Neural progenitor cell (in vitro differentiated cells): Measurements from ENCODE around the gene PARVA. TPM values are rescaled to one million over a fixed set of nuclear protein-coding genes. Genes with fewer than 3 reads are reported as not detected.

Source experiments
- DNase-seq: peaks from one replicate; pipeline ENCODE4 v3.0.0-alpha.2; 2016; ENCODE audit warnings: low spot score
- H2AFZ ChIP-seq: fragments of 200-600 bp; sonication (generic); replicated peaks from 2 replicates; pipeline ENCODE4 v1.6.1; 2016; ENCODE audit warnings: antibody characterized with exemption
- H3F3A ChIP-seq: fragments of 200-600 bp; sonication (generic); 2 replicates; pipeline ENCODE4 v1.6.1; 2016; ENCODE audit warnings: antibody characterized with exemption, low read depth
- H3K27ac ChIP-seq: fragments of 200-600 bp; sonication (generic); 2 replicates; pipeline ENCODE4 v1.5.1; 2016; ENCODE audit warnings: mild to moderate bottlenecking
- H3K27me3 ChIP-seq: fragments of 200-600 bp; sonication (generic); 2 replicates; pipeline ENCODE4 v1.6.1; 2016; ENCODE audit warnings: mild to moderate bottlenecking, moderate library complexity
- H3K36me3 ChIP-seq: fragments of 200-600 bp; sonication (generic); 2 replicates; pipeline ENCODE4 v1.5.1; 2016
- H3K4me1 ChIP-seq: fragments of 200-600 bp; sonication (generic); 2 replicates; pipeline ENCODE4 v1.6.1; 2016; ENCODE audit warnings: mixed run types
- H3K4me2 ChIP-seq: fragments of 200-600 bp; sonication (generic); 2 replicates; pipeline ENCODE4 v1.6.1; 2016
- H3K4me3 ChIP-seq: fragments of 200-600 bp; sonication (generic); 2 replicates; pipeline ENCODE4 v1.5.1; 2016
- H3K79me2 ChIP-seq: fragments of 200-600 bp; sonication (generic); 2 replicates; pipeline ENCODE4 v1.6.1; 2016; ENCODE audit warnings: low read depth
- H3K9ac ChIP-seq: fragments of 200-600 bp; sonication (generic); 2 replicates; pipeline ENCODE4 v1.6.1; 2016
- H3K9me3 ChIP-seq: fragments of 200-600 bp; sonication (generic); 2 replicates; pipeline ENCODE4 v1.5.1; 2016; ENCODE audit warnings: low read depth
- H4K20me1 ChIP-seq: fragments of 200-600 bp; sonication (generic); 2 replicates; pipeline ENCODE4 v1.6.1; 2016; ENCODE audit warnings: low read depth
- H3K27ac Mint-ChIP-seq: 3 replicates; pipeline ENCODE4 v1.8.0; 2021; ENCODE audit warnings: mixed read lengths
- H3K27me3 Mint-ChIP-seq: 2 replicates; pipeline ENCODE4 v1.8.0; 2022; ENCODE audit warnings: low read depth, mild to moderate bottlenecking, inconsistent platforms, moderate library complexity, mixed read lengths; ENCODE audit not compliant: insufficient read depth
- H3K36me3 Mint-ChIP-seq: 3 replicates; pipeline ENCODE4 v1.8.0; 2021; ENCODE audit warnings: mixed read lengths
- H3K4me1 Mint-ChIP-seq: 3 replicates; pipeline ENCODE4 v1.8.0; 2021; ENCODE audit warnings: mixed read lengths
- H3K4me3 Mint-ChIP-seq: 3 replicates; pipeline ENCODE4 v1.8.0; 2021; ENCODE audit warnings: mild to moderate bottlenecking, moderate library complexity, mixed read lengths
- H3K9me3 Mint-ChIP-seq: 3 replicates; pipeline ENCODE4 v1.8.0; 2020; ENCODE audit warnings: mixed read lengths
- EZH2 ChIP-seq: fragments of 200-600 bp; sonication (generic); IDR thresholded peaks from 2 replicates; pipeline ENCODE4 v1.6.1; 2017; ENCODE audit warnings: antibody characterized with exemption, mild to moderate bottlenecking, moderate library complexity
- EZH2phosphoT487 ChIP-seq: fragments of 200-600 bp; sonication (generic); IDR thresholded peaks from 2 replicates; pipeline ENCODE4 v1.6.1; 2017; ENCODE audit warnings: antibody characterized with exemption
- total RNA-seq: library from RNA; depleted of rRNA; stranded (reverse); fragments of >200 nt; gene quantifications from 2 replicates; pipeline ENCODE4 v1.2.3, GENCODE V29; 2015; ENCODE audit warnings: low replicate concordance
- TF ChIP-seq, protein P1 (sequence below): fragments of 200-600 bp; sonication (generic); IDR thresholded peaks from 2 replicates; pipeline ENCODE4 v1.5.1; 2017; ENCODE audit warnings: antibody characterized with exemption, mild to moderate bottlenecking

Gene PARVA
- total RNA-seq, 1 donor from 2014 or later = 15.3 TPM

DNA sequence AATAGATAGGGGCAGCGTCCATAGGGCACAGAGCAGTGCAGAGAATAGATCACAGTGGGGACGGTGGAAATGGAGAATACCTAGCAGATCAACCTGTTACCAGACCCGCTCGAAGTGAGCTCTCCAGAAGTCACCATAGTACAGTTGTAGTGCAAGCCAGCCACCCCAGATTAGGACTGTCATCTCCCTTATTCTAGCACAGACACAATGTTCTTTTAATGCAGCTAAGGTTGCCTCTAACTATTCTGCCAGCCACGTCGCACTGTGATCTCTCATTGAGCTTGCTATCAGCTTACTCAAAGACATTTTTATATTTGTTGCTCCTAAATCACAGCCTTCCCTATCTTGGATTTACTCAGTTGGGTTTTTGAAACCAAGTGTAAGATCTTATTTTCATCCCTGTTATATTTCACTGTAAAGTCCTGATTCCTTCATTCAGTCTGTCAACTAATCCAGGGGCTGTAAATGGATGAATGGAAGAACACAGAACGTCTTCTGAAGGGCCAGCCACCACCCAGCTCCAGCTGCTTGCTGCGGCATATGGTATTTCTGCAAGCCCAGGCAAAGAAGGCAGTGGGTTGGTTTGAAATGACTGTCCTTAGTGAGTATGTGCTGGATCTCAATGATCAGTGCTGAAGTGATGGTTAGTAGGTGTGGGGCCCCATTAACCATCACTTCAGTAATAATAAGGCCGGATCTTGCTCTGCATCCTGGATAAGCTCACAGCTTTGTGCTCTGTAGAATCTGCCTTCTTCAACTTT is 3.4 kb downstream of the PARVA start:
- H3F3A ChIP-seq = peaks cover 22% of the 10 kb centered on the region
- no peak overlapping the region for H3K4me3 Mint-ChIP-seq
- H4K20me1 ChIP-seq = no peaks in the 10 kb centered on the region
- TF ChIP-seq EZH2 (no peak), EZH2phosphoT487 (no peak)
- TF ChIP-seq, protein P1, sequence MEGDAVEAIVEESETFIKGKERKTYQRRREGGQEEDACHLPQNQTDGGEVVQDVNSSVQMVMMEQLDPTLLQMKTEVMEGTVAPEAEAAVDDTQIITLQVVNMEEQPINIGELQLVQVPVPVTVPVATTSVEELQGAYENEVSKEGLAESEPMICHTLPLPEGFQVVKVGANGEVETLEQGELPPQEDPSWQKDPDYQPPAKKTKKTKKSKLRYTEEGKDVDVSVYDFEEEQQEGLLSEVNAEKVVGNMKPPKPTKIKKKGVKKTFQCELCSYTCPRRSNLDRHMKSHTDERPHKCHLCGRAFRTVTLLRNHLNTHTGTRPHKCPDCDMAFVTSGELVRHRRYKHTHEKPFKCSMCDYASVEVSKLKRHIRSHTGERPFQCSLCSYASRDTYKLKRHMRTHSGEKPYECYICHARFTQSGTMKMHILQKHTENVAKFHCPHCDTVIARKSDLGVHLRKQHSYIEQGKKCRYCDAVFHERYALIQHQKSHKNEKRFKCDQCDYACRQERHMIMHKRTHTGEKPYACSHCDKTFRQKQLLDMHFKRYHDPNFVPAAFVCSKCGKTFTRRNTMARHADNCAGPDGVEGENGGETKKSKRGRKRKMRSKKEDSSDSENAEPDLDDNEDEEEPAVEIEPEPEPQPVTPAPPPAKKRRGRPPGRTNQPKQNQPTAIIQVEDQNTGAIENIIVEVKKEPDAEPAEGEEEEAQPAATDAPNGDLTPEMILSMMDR = no peak
- H3K36me3 Mint-ChIP-seq = peaks cover 2% of the 10 kb centered on the region
- H3K27ac ChIP-seq = no peak overlapping the region
- H3K27ac Mint-ChIP-seq = no peak overlapping the region
- H3K4me1 ChIP-seq = peaks cover 13% of the 10 kb centered on the region
- H3K36me3 ChIP-seq = no peaks in the 10 kb centered on the region
- H3K27me3 ChIP-seq = peaks cover 14% of the 10 kb centered on the region
- H3K4me1 Mint-ChIP-seq = peaks cover 13% of the 10 kb centered on the region
- H3K4me2 ChIP-seq = no peak overlapping the region
- H3K79me2 ChIP-seq = peaks cover 11% of the 10 kb centered on the region
- no peak overlapping the region for H3K4me3 ChIP-seq
- peaks cover 2% of the 10 kb centered on the region for H3K27me3 Mint-ChIP-seq
- H3K9me3 Mint-ChIP-seq = no peaks in the 10 kb centered on the region
- H3K9me3 ChIP-seq = no peaks in the 10 kb centered on the region
- H2AFZ ChIP-seq = no peak overlapping the region
- DNase-seq = no peak
- H3K9ac ChIP-seq = no peak overlapping the region

DNA sequence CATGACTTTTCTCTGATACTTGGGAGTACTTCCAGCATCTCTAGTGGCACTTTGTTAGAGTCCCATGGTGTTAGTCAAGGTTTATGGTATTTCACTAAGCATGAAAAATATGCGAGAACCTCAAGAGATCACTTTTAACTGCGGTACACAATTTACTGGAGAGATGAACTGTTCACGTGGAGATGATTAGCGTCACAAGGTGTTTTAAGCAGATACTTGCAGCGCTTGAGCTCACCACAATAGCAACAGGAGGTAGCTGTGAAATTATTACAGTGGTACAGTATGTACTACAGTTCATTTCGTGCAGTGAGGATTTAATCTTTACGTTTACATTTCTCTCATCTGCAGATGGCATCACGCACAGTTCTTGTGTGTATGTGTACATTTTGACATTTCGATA is 4.5 kb downstream of the PARVA start:
- Mint-ChIP-seq H3K27ac (no peak overlapping the region), H3K9me3 (no peaks in the 10 kb centered on the region), H3K27me3 (peaks cover under 1% of the 10 kb centered on the region), H3K4me3 (no peak overlapping the region), H3K4me1 (peaks cover 7% of the 10 kb centered on the region), H3K36me3 (peaks cover 2% of the 10 kb centered on the region)
- Histone ChIP-seq H3K27me3 (peaks cover 2% of the 10 kb centered on the region), H3K4me1 (peaks cover 13% of the 10 kb centered on the region), H3K4me2 (no peak overlapping the region), H3K27ac (no peak overlapping the region), H4K20me1 (no peaks in the 10 kb centered on the region), H2AFZ (no peak overlapping the region), H3K79me2 (peaks cover 11% of the 10 kb centered on the region), H3F3A (peaks cover 15% of the 10 kb centered on the region), H3K9ac (no peak overlapping the region), H3K9me3 (no peaks in the 10 kb centered on the region), H3K4me3 (no peak overlapping the region), H3K36me3 (no peaks in the 10 kb centered on the region)
- DNase-seq = no peak
- TF ChIP-seq EZH2 (no peak), EZH2phosphoT487 (no peak)
- TF ChIP-seq, protein P1 = no peak

DNA sequence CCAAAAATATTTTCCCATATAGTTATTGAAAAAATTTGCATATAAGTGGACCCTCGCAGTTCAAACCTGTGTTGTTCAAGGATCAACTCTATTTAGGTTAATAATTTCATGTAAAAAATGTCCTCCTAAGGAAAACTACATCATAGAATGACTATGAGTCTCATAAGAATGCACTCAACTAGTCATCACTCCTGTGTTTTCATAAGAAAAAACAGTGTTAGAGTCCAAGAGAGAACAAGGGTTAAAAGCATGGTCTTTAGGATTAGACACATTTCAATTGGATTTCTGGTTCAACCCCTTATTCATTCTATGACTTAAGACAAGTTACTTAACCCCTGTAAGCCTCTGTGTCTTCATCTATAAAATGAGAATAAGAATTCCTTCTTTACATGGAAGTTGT is 5.1 kb downstream of the PARVA start:
- Histone ChIP-seq H3K4me2 (peak overlapping the region; percentile 1), H3K4me3 (no peak overlapping the region), H3K9ac (no peak overlapping the region), H3K36me3 (no peaks in the 10 kb centered on the region), H4K20me1 (no peaks in the 10 kb centered on the region), H3K79me2 (peaks cover 11% of the 10 kb centered on the region), H3F3A (peaks cover 9% of the 10 kb centered on the region), H3K9me3 (no peaks in the 10 kb centered on the region), H3K4me1 (peaks cover 13% of the 10 kb centered on the region), H2AFZ (no peak overlapping the region), H3K27ac (no peak overlapping the region), H3K27me3 (no peaks in the 10 kb centered on the region)
- H3K36me3 Mint-ChIP-seq = peaks cover 2% of the 10 kb centered on the region
- H3K27ac Mint-ChIP-seq = no peak overlapping the region
- H3K9me3 Mint-ChIP-seq = no peaks in the 10 kb centered on the region
- H3K27me3 Mint-ChIP-seq = no peaks in the 10 kb centered on the region
- TF ChIP-seq, protein P1 = no peak
- peaks cover 11% of the 10 kb centered on the region for H3K4me1 Mint-ChIP-seq
- H3K4me3 Mint-ChIP-seq = no peak overlapping the region
- no peak for DNase-seq
